Parathyroid adenoma (tissue), 2 donors: ENCODE results near the gene ORM1.

Source experiments
- H2AFZ ChIP-seq: fragments of 300-600 bp; sonication (generic); one replicate; pipeline ENCODE4 v1.7.0; 2017; ENCODE audit warnings: antibody characterized with exemption, mild to moderate bottlenecking
- H3K27ac ChIP-seq: fragments of 300-600 bp; sonication (generic); one replicate; pipeline ENCODE4 v1.7.0; 2017
- H3K27me3 ChIP-seq: fragments of 300-600 bp; sonication (generic); one replicate; pipeline ENCODE4 v1.7.0; 2017; ENCODE audit warnings: low read length; ENCODE audit not compliant: control insufficient read depth, insufficient read depth
- H3K36me3 ChIP-seq: fragments of 300-600 bp; sonication (generic); one replicate; pipeline ENCODE4 v1.7.0; 2017; ENCODE audit warnings: low read length; ENCODE audit not compliant: control insufficient read depth, insufficient read depth
- H3K4me1 ChIP-seq: fragments of 300-600 bp; sonication (generic); one replicate; pipeline ENCODE4 v1.7.0; 2017; ENCODE audit warnings: control low read depth
- H3K4me2 ChIP-seq: fragments of 300-600 bp; sonication (generic); one replicate; pipeline ENCODE4 v1.7.0; 2017; ENCODE audit warnings: low read length
- H3K4me3 ChIP-seq: fragments of 300-600 bp; sonication (generic); one replicate; pipeline ENCODE4 v1.7.0; 2017; ENCODE audit warnings: low read depth, low read length
- H3K79me2 ChIP-seq: fragments of 300-600 bp; sonication (generic); one replicate; pipeline ENCODE4 v1.7.0; 2017; ENCODE audit warnings: control low read depth
- H3K9ac ChIP-seq: fragments of 300-600 bp; sonication (generic); one replicate; pipeline ENCODE4 v1.7.0; 2017; ENCODE audit warnings: mild to moderate bottlenecking
- H3K9me3 ChIP-seq: fragments of 300-600 bp; sonication (generic); one replicate; pipeline ENCODE4 v1.7.0; 2017; ENCODE audit warnings: low read length; ENCODE audit not compliant: control insufficient read depth
- TF ChIP-seq, protein P1 (sequence below): fragments of 300-600 bp; sonication (generic); IDR thresholded peaks from one replicate; pipeline ENCODE4 v1.7.0; 2017; ENCODE audit warnings: antibody characterized with exemption, mild to moderate bottlenecking
- donor health status: primary hyperparathyroidism.

ORM1 gene

DNA sequence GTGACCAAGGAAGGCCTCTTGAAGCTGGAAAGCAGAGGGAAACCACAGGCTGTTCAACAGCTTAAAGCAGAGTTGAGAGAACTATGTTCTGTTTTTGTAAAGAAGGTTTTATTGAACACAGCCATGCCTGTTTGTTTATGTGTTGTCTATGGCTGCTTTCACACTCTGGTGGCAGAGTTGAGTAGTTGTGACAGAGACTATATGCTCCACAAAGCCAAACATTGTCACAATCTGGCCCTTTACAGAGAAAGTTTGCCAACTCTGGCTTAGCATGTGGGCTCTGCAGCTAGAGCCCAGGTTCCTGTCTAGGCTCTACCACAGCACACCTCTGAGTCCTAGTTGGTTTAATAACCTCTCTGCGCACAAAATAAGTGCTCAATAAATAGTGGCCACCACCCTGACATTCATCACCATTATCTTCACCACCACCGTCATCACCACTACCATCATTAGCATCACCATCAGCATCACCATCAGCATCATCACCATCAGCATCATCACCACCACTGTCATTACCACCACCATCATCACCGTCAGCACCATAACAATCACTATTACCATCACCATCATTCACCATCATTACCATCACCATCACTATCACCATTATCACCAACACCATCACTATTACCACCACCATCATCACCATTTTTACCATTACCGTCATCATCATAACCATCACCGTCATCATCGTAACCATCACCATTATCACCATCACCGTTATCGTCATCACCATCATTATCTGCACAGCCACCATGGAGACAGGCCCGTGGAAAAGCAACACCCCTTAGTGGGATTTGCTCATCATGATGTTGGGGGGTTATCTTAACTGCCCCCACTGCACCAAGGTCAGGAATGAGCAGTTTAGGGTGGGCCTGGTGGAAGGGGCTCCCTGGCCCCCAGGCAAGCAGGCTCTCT is 46.6 kb downstream of the ORM1 start:
- Histone ChIP-seq H3K79me2 (no peaks in the 10 kb centered on the region), H2AFZ (no peak overlapping the region), H3K27me3 (no peaks in the 10 kb centered on the region), H3K9me3 (no peaks in the 10 kb centered on the region), H3K4me3 (no peak overlapping the region), H3K27ac (no peak overlapping the region), H3K36me3 (no peaks in the 10 kb centered on the region), H3K4me2 (no peak overlapping the region), H3K4me1 (no peaks in the 10 kb centered on the region), H3K9ac (no peak overlapping the region)
- TF ChIP-seq, protein P1, sequence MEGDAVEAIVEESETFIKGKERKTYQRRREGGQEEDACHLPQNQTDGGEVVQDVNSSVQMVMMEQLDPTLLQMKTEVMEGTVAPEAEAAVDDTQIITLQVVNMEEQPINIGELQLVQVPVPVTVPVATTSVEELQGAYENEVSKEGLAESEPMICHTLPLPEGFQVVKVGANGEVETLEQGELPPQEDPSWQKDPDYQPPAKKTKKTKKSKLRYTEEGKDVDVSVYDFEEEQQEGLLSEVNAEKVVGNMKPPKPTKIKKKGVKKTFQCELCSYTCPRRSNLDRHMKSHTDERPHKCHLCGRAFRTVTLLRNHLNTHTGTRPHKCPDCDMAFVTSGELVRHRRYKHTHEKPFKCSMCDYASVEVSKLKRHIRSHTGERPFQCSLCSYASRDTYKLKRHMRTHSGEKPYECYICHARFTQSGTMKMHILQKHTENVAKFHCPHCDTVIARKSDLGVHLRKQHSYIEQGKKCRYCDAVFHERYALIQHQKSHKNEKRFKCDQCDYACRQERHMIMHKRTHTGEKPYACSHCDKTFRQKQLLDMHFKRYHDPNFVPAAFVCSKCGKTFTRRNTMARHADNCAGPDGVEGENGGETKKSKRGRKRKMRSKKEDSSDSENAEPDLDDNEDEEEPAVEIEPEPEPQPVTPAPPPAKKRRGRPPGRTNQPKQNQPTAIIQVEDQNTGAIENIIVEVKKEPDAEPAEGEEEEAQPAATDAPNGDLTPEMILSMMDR: no peak

GRCh38 chr9:114370251-114370967 is 47.5 kb downstream of the ORM1 start:
- no peaks in the 10 kb centered on the region for H3K36me3 ChIP-seq
- H3K4me1 ChIP-seq: no peaks in the 10 kb centered on the region
- H3K4me3 ChIP-seq: no peak overlapping the region
- no peak overlapping the region for H2AFZ ChIP-seq
- H3K4me2 ChIP-seq: no peak overlapping the region
- no peaks in the 10 kb centered on the region for H3K9me3 ChIP-seq
- no peaks in the 10 kb centered on the region for H3K27me3 ChIP-seq
- TF ChIP-seq, protein P1: no peak
- H3K9ac ChIP-seq: no peak overlapping the region
- H3K79me2 ChIP-seq: no peaks in the 10 kb centered on the region
- H3K27ac ChIP-seq: no peak overlapping the region

DNA sequence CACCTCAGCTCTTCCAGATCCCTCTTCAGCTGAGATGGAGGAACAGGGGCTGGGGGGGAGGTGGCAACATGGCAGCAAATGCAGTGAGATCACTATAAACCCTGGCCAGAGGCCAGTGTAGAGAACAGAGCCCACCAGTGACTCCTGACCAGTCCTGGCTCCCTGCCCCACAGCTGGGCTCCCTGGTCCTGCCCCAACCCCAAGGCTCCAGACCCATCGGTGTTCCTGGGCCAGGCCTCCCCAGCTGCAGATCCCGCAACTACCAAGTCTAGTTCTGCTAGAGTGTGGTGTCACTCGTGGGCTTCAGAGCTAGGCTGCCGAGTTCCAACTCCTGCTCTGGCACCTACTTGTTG is 48.0 kb downstream of the ORM1 start:
- Histone ChIP-seq H3K27ac (no peak overlapping the region), H2AFZ (no peak overlapping the region), H3K36me3 (no peaks in the 10 kb centered on the region), H3K4me3 (no peak overlapping the region), H3K79me2 (no peaks in the 10 kb centered on the region), H3K27me3 (no peaks in the 10 kb centered on the region), H3K9ac (no peak overlapping the region), H3K9me3 (no peaks in the 10 kb centered on the region), H3K4me2 (no peak overlapping the region), H3K4me1 (no peaks in the 10 kb centered on the region)
- TF ChIP-seq, protein P1: no peak

GRCh38 chr9:114371343-114371944 is 48.5 kb downstream of the ORM1 start:
- no peak overlapping the region for H3K9ac ChIP-seq

More at GRCh38 chr9:114371343-114371944, 48.5 kb downstream of the ORM1 start:
- Histone ChIP-seq H3K9me3 (no peaks in the 10 kb centered on the region), H3K27ac (no peak overlapping the region), H3K27me3 (no peaks in the 10 kb centered on the region), H3K79me2 (no peaks in the 10 kb centered on the region), H3K36me3 (no peaks in the 10 kb centered on the region), H2AFZ (no peak overlapping the region), H3K4me2 (no peak overlapping the region), H3K4me3 (no peak overlapping the region), H3K4me1 (no peaks in the 10 kb centered on the region)
- TF ChIP-seq, protein P1: no peak
